ENCODE data around the gene NAMPT. TPM values are rescaled to one million over a fixed set of nuclear protein-coding genes. Genes with fewer than 3 reads are reported as not detected.

NAMPT gene
- polyA plus RNA-seq, 12 donors, result 19.5 to 64.2 (median 25.8) TPM; not detected in 1

Other genes starting within 250 kb of the NAMPT start
- gene SYPL1, start 172.7 kb downstream of the NAMPT start, polyA plus RNA-seq (ENCODE audit: insufficient read length in 12 of 12), result 10 to 100 TPM in 11 of 12 donors, not detected in 1; 62.8 to 92.5 (median 79.9) TPM